Left lobe of liver (tissue), 2 donors: ENCODE data around the gene ARHGAP6. TPM values are rescaled to one million over a fixed set of nuclear protein-coding genes. Genes with fewer than 3 reads are reported as not detected.
"Not testable (repeated sequence)": the region's sequence is repeated elsewhere in the genome, so short reads cannot be mapped to it uniquely, and the experiment has no call there.

Experiments used
- ATAC-seq: fragments of 200-7000 bp; cut with Tn5 transposase; one replicate; pipeline ENCODE4 v1.9.1; 2020; ENCODE audit warnings: mild to moderate bottlenecking, moderate library complexity
- DNase-seq: peaks from one replicate; pipeline ENCODE4 v3.0.0-alpha.2; 2020; ENCODE audit warnings: low spot score
- total RNA-seq: library from RNA; stranded (reverse); gene quantifications from one replicate; pipeline ENCODE4 v1.2.1, GENCODE V29; 2021
- donor health status: DM: no; HTN: no; CAD: no; lungs with moderate emphysema.
- donor health status: DM: no; HTN: yes; CAD: no.

The ARHGAP6 gene
- total RNA-seq, 1 donor from 2014 or later, result 0.65 TPM

DNA sequence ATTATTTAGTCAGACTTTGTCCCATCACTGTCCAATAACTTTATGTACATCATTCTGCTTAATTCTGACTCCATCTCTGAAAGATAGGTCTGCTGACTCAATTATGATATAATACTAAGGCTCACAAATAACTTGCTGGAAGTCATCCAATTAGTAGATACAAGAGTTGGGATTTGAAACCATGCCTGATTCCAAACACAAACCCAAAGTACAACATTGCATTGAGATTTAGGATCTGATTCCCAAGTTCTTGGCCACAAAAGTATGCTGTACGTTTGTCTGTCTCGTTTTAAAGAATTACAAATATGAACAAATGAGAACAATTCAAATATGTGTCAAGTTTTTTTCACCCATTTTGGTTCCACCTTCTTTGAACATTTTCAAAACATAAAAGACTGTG lies 263.8 kb downstream of the ARHGAP6 start:
- ATAC-seq (no peak), DNase-seq (no peak)

DNA sequence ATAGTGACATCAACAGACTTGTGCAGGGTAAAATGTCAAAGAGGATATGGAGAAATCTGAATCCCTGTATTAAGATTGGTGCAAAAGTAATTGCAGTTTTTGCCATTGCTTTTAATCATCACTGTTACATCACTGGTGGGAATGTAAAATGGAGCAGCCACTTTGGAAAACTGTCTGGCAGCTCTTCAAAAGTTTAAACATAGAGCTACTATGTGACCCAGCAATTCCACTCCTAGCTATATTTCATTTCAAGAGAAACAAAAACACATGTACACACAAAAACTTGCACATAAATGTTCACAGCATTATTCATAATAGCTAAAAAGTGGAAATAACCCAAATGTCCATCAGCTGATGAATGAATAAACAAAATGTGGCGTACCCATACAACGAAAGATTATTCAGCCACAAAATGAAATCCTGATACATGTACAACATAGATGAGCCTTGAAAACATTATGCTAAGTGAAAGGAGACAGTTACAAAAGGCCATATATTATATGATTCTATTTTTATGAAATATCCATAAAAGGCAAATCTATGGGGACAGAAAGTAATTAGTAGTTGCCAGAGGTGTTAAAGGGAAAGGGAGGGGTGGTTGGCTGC lies 266.1 kb downstream of the ARHGAP6 start:
- ATAC-seq (no peak), DNase-seq (no peak)

GRCh38 chrX:11398785-11399184 lies 266.9 kb downstream of the ARHGAP6 start:
- ATAC-seq, result no peak
- DNase-seq, result no peak

DNA sequence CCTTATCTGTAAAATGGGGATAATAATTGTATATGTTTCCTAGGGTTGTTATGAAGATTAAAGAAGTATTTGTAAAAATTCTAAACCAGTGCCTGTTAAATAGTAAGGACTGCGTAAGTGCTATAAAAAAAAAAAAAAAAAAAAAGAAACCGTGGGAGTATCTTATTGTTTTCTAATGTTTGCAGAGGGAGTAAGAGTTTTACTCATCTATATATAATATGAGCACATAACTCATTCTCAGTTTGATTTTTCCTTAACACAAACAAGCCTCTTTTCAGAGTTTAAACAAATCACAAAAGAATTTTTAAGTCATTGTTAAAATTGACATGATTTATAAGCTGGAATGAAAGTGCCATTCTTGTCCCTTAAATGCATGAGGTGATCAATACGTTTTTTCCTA lies 267.6 kb downstream of the ARHGAP6 start:
- DNase-seq (no peak), ATAC-seq (no peak)

DNA sequence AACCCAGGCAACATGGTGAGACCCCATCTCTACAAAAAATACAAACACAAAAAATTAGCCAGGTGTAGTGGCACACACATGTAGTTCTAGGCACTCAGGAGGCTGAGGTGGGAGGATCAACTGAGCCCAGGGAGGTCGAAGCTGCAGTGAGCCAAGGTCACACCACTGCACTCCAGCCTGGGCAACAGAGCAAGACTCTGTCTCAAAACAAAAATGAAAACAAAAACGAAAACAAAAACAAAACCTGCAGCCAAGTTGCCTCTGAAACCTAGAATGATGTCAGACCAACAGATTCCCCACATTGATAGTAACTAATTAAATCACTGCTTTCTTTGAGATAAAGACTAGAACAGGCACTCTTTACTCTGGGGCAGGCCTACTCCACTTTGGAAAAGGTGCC lies 268.0 kb downstream of the ARHGAP6 start:
- no peak for ATAC-seq
- DNase-seq, result no peak

DNA sequence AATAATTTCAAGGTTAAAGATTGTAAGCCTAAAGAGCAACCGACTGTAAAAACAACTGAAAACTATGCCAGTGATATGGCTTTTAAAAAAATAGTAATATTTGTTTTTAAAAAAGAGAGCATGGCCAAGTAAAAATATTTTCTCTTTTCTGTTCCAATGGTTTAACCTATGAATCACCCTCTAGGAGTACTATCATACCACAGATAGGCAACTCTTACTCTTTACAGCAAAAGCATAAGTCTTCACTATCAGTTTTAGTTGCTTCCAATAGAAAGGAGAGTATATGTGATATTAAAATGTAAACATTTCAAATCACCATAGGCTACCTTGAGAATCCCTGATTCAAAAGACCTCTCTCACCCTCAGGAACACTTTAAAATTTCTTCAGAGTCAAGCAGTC lies 269.9 kb downstream of the ARHGAP6 start:
- ATAC-seq (no peak), DNase-seq (no peak)

- DNase-seq (no peak), ATAC-seq (no peak)
These were observed 271.6 kb downstream of the ARHGAP6 start for GRCh38 chrX:11393949-11394654.

GRCh38 chrX:11386812-11387211 lies 278.9 kb downstream of the ARHGAP6 start:
- no peak for ATAC-seq
- no peak for DNase-seq

DNA sequence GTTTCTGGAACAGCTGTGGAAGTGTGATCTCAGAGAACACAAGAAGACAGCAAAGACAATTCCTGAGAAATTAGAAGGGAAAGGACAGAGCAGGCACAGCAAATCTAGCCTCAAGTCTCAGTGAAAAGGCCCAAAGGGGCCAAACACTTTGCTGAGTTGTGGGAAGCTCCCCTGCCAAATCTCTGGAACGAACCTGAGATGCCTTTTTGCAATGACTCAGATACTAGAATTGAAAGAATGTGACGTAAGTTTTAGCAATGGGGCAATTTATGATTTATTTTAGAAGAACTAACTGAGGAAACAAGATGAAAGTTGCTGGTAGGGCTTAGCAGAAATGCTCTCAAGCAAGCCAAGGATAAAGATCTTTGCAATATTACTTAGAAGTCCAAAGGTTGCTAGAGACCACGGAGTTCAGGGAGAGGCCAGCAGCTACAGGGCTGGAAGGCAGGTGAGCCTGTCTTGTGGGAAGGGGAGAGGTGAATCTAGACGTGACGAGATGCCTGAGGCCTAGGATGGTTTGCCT lies 279.7 kb downstream of the ARHGAP6 start:
- ATAC-seq (no peak), DNase-seq (no peak)

- DNase-seq (no peak), ATAC-seq (no peak)
These were observed 282.8 kb downstream of the ARHGAP6 start for GRCh38 chrX:11382930-11383329.

DNA sequence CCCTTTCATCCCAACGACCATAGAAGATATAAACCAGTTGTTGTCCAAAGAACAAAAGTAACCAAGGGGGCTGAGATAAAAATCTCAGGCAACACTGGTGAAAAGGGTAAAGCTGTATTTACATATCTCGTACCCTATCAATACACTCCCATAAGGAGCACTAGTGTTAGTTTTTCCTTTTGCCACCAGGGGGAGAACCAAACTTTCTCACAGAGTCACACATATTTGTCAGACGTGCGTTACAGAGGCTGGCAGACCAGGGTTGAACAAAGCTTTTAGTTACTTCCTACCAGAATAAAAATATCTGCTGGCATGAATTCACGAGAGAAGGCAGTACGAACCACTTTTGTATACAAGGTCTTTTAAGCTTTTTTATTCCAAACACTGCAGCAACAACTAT lies 284.3 kb downstream of the ARHGAP6 start:
- ATAC-seq (peak; percentile 88), DNase-seq (peak; percentile 37)

DNA sequence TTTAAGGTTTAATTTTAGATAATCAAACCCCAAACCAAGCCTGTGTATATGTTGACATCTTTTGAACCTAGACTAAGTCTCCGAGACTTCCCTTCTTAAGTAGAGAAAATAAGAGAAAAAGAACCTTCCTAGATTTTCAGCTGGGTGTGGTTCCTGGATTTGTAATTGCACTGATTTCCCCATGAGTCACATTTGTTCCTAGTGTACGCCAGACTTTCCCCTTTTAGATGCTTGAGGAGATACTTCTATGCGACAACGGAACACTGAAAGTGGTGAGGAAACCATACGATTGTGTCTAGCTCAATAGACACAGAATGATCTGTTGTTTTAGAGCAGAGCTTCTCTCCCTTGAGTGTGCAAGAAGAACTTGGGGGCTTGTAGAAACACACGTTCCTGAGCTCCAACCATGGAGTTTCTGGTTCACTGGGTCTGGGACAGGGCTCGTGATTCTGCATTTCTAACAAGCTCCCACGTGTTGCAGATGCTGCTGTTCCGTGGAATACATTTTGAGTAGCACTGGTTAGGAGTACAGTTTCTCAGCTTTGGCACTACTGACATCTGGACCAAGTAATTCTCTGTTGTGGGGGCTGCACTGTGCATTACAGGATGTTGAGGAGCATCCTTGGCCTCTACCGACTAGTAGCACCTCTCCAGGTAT lies 285.4 kb downstream of the ARHGAP6 start:
- no peak for DNase-seq
- ATAC-seq, result no peak

- no peak for DNase-seq
- no peak for ATAC-seq
These were observed 289.6 kb downstream of the ARHGAP6 start for GRCh38 chrX:11376163-11376562.

DNA sequence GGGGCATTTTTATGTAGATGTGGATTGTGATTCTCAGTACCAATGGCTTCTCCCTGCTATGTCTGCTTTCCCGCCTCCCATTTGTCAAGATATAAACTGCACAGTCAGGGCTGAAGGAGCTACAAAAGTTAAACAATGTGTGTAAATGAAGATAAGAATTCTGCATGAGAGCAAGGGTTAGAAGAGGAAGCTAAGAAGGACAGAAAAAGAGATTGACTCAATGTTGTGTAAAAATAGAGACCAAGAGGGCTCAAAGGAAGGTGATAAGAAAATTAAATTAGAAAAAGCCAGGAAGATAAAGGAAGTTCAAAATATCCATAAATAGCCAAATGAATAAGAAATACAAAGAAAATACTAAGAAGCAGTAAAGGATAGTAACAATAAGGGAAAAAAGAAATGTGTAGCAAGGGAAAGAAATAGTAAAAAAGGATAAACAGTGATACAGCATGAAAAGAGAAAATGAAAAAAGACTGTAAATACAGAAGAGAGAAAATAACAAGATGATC lies 290.1 kb downstream of the ARHGAP6 start:
- ATAC-seq, result no peak
- DNase-seq, result no peak

DNA sequence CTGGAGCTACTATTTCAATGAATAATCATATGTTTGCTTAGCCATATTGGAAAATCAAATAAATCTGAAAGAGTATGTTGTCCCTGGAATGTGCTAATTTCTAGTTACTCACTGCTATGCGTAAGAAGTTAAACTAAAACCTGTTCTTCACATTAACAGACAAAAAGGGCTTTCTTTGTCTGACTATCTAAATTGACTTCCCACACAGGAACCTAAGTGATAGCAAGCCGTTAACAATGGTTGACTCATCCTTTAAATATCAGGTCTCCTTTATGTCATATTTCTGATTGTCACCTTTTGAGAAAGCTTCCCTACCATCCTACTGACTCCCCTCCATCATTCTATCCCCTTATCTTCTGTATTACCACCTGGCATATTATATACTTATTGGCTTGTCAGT lies 291.1 kb downstream of the ARHGAP6 start:
- ATAC-seq, result no peak
- DNase-seq, result no peak

DNA sequence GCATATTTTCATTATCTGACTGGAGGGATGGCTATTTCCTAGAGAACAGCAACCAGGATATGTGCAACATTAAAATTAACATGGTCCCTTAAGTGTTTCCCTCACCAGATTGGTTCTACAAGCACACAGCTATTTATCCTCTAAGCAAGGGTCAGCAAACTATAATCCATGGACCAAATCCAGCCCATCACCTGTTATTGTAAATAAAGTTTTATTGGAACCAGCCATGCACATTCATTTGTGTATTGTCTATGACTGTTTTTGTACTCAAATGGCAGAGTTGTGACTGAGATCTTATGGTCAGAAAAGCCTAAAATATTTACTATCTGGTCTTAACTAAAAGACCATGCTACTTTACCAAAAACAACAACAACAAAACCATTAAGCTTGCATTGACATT lies 294.6 kb downstream of the ARHGAP6 start:
- DNase-seq (no peak), ATAC-seq (no peak)

- no peak for ATAC-seq
- no peak for DNase-seq
These were observed 297.9 kb downstream of the ARHGAP6 start for GRCh38 chrX:11367609-11368430.

GRCh38 chrX:11366998-11367595 lies 298.6 kb downstream of the ARHGAP6 start:
- DNase-seq (no peak), ATAC-seq (no peak)

GRCh38 chrX:11365426-11365825 lies 300.3 kb downstream of the ARHGAP6 start:
- ATAC-seq (no peak), DNase-seq (no peak)

- ATAC-seq (no peak), DNase-seq (no peak)
These were observed 300.9 kb downstream of the ARHGAP6 start for GRCh38 chrX:11364835-11365234.

- not testable (repeated sequence) for DNase-seq, ATAC-seq
These were observed 301.9 kb downstream of the ARHGAP6 start for GRCh38 chrX:11363825-11364224.
